ENCODE results near the gene TRABD. TPM values are rescaled to one million over a fixed set of nuclear protein-coding genes. Genes with fewer than 3 reads are reported as not detected.

The TRABD gene
- total RNA-seq, 2 donors from 2014 or later: 43.6 to 116 TPM

- Histone ChIP-seq H3K9ac (ENCODE audit: low read depth in 2 of 2, low read length in 2 of 2) (no peak overlapping the region), H3K4me1 (no peaks in the 10 kb centered on the region), H3K36me3 (no peaks in the 10 kb centered on the region), H3K4me3 (no peak overlapping the region), H3K27ac (no peak overlapping the region), H3K9me3 (no peaks in the 10 kb centered on the region), H3K27me3 (peaks cover 29% of the 10 kb centered on the region)
- TF ChIP-seq, protein P1, sequence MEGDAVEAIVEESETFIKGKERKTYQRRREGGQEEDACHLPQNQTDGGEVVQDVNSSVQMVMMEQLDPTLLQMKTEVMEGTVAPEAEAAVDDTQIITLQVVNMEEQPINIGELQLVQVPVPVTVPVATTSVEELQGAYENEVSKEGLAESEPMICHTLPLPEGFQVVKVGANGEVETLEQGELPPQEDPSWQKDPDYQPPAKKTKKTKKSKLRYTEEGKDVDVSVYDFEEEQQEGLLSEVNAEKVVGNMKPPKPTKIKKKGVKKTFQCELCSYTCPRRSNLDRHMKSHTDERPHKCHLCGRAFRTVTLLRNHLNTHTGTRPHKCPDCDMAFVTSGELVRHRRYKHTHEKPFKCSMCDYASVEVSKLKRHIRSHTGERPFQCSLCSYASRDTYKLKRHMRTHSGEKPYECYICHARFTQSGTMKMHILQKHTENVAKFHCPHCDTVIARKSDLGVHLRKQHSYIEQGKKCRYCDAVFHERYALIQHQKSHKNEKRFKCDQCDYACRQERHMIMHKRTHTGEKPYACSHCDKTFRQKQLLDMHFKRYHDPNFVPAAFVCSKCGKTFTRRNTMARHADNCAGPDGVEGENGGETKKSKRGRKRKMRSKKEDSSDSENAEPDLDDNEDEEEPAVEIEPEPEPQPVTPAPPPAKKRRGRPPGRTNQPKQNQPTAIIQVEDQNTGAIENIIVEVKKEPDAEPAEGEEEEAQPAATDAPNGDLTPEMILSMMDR (IDR thresholded peaks at IDR 0.05): no peak
- no peak for DNase-seq
- intact Hi-C loops (cut with DNase I): no loop called here
Observed at GRCh38 chr22:50175191-50175461, 10.6 kb upstream of the TRABD start.

- Histone ChIP-seq H3K4me1 (no peaks in the 10 kb centered on the region), H3K9ac (ENCODE audit: low read depth in 2 of 2, low read length in 2 of 2) (no peak overlapping the region), H3K9me3 (no peaks in the 10 kb centered on the region), H3K27me3 (peaks cover 23% of the 10 kb centered on the region), H3K4me3 (no peak overlapping the region), H3K27ac (no peak overlapping the region), H3K36me3 (no peaks in the 10 kb centered on the region)
- intact Hi-C loops (cut with DNase I): no loop called here
- TF ChIP-seq, protein P1 (IDR thresholded peaks at IDR 0.05): no peak
- DNase-seq: no peak
Observed at GRCh38 chr22:50175921-50176849, 9.5 kb upstream of the TRABD start.

DNA sequence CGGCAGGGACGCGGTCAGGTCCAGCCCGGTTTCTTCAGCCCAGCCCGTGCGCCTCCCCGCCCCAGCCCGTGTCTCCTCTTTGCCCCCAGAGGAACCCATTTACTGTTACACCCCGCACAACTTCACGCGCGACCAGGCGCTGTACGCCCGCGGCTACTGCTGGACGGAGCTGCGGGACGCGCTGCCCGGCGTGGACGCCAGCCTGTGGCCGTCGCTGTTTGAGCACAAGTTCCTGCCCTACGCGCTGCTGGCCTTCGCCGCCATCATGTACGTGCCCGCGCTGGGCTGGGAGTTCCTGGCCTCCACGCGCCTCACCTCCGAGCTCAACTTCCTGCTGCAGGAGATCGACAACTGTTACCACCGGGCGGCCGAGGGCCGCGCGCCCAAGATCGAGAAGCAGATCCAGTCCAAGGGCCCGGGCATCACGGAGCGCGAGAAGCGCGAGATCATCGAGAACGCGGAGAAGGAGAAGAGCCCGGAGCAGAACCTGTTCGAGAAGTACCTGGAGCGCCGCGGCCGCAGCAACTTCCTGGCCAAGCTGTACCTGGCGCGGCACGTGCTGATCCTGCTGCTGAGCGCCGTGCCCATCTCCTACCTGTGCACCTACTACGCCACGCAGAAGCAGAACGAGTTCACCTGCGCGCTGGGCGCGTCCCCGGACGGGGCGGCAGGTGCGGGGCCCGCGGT is 8.7 kb upstream of the TRABD start:
- H3K36me3 ChIP-seq: no peaks in the 10 kb centered on the region
- H3K9ac ChIP-seq (ENCODE audit: low read depth in 2 of 2, low read length in 2 of 2): no peak overlapping the region
- no peaks in the 10 kb centered on the region for H3K9me3 ChIP-seq
- H3K4me1 ChIP-seq: no peaks in the 10 kb centered on the region
- DNase-seq: no peak
- H3K27ac ChIP-seq: no peak overlapping the region
- intact Hi-C loops (cut with DNase I): no loop called here
- H3K27me3 ChIP-seq: peaks cover 15% of the 10 kb centered on the region
- H3K4me3 ChIP-seq: no peak overlapping the region
- TF ChIP-seq, protein P1 (IDR thresholded peaks at IDR 0.05): no peak

DNA sequence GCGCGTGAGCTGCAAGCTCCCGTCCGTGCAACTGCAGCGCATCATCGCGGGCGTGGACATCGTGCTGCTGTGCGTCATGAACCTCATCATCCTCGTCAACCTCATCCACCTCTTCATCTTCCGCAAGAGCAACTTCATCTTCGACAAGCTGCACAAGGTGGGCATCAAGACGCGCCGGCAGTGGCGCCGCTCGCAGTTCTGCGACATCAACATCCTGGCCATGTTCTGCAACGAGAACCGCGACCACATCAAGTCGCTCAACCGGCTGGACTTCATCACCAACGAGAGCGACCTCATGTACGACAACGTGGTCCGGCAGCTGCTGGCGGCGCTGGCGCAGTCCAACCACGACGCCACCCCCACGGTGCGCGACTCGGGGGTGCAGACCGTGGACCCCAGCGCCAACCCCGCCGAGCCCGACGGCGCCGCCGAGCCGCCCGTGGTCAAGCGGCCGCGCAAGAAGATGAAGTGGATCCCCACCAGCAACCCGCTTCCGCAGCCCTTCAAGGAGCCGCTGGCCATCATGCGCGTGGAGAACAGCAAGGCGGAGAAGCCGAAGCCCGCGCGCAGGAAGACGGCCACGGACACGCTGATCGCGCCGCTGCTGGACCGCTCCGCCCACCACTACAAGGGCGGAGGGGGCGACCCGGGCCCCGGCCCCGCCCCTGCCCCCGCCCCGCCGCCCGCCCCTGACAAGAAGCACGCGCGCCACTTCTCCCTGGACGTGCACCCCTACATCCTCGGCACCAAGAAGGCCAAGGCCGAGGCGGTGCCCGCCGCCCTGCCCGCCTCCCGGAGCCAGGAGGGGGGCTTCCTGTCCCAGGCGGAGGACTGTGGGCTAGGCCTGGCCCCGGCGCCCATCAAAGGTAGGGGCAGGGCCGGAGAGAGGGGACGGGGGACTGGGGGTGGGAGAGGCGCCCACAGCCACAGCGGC is 7.9 kb upstream of the TRABD start:
- H3K4me3 ChIP-seq: no peak overlapping the region
- no peak overlapping the region for H3K9ac ChIP-seq (ENCODE audit: low read depth in 2 of 2, low read length in 2 of 2)
- no peaks in the 10 kb centered on the region for H3K36me3 ChIP-seq
- H3K27me3 ChIP-seq: peaks cover 14% of the 10 kb centered on the region
- H3K27ac ChIP-seq: no peak overlapping the region
- no peaks in the 10 kb centered on the region for H3K4me1 ChIP-seq
- intact Hi-C loops (cut with DNase I): no loop called here
- TF ChIP-seq, protein P1 (IDR thresholded peaks at IDR 0.05): no peak
- no peaks in the 10 kb centered on the region for H3K9me3 ChIP-seq
- DNase-seq: no peak

DNA sequence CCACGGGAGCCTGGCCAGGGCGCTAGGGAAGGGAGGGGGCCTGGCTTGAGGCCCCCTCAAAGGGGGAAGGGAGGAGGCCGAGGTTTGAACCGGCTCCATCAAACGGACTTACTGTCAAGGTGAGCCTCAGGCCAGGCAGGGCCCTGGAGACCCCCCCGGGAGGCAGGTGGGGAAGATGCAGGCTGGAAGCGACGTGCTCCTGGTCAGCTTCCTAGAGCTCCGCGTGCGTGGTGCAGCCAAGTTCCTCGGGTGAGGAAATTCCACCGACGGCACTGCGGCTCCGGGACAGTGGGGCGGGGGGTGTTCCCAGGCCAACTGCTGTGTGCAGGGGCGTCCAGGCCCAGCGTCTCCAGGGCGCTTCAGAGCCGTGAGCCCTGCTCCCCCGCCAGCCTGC is 7.2 kb upstream of the TRABD start:
- Histone ChIP-seq H3K27me3 (peaks cover 14% of the 10 kb centered on the region), H3K4me1 (no peaks in the 10 kb centered on the region), H3K9ac (ENCODE audit: low read depth in 2 of 2, low read length in 2 of 2) (no peak overlapping the region), H3K36me3 (no peaks in the 10 kb centered on the region), H3K27ac (no peak overlapping the region), H3K4me3 (no peak overlapping the region), H3K9me3 (no peaks in the 10 kb centered on the region)
- intact Hi-C loops (cut with DNase I): no loop called here
- no peak for DNase-seq
- TF ChIP-seq, protein P1 (IDR thresholded peaks at IDR 0.05): no peak
